Fibroblast of skin of back (primary cell): Measurements from ENCODE around the gene PAQR6.
"Not testable (repeated sequence)": the region's sequence is repeated elsewhere in the genome, so short reads cannot be mapped to it uniquely, and the experiment has no call there.

Experiments
- DNase-seq: peaks from one replicate; pipeline ENCODE4 v3.0.0-alpha.2; 2013

Gene PAQR6

DNA sequence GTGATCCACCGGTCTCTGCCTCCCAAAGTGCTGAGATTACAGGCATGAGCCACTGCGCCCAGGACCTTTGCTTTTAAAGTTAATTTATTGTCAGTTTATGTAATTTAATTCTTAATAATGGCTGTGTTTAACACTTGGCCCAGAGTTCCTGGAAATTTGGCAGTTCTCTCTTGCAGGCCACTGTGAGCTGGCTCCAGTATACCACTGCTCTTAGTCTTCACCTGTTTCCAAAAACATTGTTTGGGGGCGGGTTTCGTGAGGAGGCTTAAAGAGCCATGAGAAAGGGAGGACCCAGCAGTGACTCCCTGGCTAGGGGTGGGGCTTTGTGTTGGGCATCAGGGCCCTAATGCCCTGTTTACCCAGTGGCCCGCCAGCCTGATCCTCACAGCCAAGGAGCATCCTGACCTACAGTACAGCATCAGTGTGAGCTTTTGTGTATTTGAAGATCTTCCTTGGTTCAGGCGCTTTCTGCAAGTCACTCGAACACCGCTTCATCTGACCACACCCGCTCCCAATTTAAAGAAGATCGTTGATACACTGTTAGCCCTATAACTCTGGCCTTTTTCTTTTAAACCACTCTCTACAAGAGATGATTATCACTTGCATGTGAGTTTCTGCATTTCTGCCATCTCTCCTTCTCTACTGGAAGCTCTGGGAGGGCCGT lies 17.9 kb downstream of the PAQR6 start:
- DNase-seq = no peak

DNA sequence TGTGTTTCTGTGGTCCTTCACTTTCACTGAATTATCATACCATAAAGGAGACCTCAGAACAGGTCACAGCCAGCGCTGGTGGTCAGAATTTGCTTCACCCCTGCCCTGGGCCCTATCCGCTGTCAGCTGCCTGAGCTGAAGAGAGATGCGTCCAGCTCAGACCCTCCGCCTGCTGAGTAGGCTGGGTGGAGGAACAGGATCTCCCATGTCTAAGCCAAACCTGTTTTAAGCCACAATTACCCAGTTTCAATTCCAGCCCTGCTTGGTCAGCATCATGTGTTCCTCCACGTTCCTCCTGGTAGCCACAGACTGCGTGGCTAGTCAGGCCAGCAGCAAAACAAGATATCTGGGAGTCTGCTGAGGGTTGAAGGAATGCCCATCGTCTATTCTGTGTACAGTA lies 19.4 kb downstream of the PAQR6 start:
- DNase-seq = no peak

DNA sequence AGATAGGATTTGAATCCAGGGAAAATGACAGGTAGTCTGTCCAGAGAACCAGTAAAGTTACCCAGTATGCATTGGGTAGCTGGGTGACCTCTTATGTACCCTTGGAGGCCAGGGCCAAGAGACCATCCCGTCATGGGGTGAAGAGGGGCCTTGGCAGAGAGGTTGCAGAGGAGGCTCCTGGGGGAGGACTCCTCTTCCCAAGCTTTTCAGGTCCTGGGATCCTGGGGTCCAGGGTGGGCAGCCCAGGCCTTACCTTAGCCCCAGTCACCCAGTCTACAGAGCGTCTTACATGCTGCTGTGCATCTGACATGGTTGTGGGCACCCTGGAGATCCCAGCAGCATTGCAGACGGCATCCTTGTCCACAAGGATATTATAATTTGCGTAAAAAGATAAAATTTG lies 21.1 kb downstream of the PAQR6 start:
- no peak for DNase-seq

DNA sequence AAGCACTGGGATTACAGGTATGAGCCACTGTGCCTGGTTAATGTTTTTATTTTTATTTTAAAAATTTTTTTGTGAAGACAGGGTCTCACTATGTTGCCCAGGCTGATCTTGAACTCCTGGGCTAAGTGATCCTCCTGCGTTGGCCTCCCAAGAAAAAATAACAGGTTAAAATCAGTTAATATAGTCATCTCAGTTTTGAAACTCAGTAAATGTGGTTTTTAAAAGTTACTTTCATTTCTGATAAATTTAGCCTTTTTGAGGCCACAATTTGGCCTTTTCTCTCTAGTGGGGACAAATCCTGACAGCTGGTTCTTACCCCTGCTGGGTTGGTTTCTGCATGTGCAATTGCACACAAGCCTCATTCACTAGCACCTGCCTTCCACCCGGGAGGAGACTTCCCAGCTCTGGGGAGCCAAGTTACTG lies 21.7 kb downstream of the PAQR6 start:
- no peak for DNase-seq

DNA sequence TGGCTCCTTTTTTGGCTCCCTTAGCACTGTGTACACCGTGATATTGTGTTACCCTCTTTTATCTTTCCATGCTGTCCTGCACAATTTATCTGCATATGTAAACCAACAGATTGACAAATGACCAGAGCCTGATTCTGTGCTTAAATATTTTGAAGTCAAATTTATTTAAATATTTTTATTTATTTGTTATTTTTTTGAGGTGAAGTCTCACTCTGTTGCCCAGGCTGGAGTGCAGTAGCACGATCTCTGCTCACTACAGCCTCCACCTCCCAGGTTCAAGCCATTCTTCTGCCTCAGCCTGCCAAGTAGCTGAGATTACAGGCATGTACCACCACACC lies 22.2 kb downstream of the PAQR6 start:
- no peak for DNase-seq

DNA sequence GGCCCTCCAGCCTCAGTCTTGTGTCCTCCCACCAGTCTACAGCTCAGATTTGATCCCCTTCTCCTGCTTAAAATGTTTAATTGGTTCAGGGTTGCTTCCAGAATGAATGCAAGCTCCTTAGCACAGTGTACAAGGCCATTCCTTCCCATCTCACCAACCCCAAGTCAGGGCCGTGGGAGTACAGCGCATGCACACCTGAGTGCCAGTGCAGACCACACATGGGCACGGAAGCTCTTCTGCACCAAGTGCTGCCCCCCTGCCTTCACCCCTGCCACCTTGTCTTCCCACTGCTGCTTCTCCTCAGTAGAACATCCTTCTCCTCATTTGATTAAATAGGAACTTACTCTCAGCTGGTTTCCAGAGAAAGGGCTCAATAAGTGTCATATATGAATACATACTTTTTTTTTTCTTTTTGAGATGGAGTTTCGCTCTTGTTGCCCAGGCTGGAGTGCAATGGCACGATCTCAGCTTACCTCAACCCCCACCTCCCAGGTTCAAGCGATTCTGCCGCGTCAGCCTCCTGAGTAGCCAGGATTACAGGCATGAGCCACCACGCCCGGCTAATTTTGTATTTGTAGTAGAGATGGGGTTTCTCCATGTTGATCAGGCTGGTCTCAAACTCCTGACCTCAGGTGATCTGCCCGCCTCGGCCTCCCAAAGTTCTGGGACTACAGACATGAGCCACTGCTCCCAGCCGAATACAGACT lies 25.7 kb downstream of the PAQR6 start:
- DNase-seq = no peak

DNA sequence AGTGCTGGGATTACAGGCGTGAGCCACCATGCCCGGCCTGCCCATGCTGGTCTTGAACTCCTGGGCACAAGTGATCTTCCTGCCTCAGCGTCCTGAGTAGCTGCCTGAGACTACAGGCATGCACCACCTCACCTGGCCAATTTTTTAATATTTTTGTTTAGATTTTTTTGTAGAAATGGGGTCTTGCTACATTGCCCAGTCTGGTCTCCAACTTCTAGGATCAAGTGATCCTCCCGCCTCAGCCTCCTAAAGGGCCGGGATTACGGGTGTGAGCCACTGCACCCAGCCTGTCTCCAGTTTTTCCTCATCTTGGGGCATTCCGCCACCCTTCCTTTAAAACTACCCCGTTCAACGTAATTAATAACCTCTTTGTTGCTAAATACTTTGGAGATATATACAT lies 27.6 kb downstream of the PAQR6 start:
- no peak for DNase-seq

DNA sequence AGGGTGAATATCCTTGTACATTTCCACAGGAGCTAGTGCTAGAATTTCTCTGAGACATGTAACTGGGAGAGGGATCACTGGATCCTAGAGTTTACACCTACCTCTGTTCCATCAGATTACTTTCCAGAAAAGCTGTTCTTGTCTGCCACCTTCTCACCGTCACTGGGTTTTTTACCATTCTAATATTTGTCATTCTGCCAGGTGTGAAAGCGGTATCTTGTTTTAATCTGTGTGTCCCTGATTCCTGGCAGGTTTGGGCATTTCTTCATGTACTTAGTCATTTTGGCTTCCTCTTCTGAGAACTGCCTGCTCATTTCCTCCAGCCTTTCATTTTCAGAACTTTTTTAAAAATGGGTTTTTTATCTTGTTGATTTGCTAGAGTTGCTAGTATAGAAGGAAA lies 30.0 kb downstream of the PAQR6 start:
- DNase-seq = no peak

DNA sequence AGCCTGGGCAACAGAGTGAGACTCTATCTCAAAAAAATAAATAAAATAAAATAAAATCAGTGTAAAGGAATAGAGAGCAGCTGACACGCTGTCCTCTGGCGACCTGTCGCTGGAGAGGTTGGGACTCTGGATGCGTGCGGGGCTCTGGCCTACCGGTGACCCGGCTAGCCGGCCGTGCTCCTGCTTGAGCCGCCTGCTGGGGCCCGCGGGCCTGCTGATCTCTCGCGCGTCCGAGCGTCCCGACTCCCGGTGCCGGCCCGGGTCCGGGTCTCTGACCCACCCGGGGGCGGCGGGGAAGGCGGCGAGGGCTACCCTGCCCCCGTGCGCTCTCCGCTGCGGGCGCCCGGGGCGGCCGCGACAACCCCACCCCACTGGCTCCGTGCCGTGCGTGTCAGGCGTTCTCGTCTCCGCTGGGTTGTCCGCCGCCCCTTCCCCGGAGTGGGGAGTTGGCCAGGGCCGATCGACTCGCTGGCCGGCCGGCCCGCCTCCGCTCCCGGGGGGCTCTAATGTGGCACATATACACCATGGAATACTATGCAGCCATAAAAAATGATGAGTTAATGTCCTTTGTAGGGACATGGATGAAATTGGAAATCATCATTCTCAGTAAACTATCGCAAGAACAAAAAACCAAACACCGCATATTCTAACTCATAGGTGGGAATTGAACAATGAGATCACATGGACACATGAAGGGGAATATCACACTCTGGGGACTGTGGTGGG lies 31.3 kb downstream of the PAQR6 start:
- not testable (repeated sequence) for DNase-seq

DNA sequence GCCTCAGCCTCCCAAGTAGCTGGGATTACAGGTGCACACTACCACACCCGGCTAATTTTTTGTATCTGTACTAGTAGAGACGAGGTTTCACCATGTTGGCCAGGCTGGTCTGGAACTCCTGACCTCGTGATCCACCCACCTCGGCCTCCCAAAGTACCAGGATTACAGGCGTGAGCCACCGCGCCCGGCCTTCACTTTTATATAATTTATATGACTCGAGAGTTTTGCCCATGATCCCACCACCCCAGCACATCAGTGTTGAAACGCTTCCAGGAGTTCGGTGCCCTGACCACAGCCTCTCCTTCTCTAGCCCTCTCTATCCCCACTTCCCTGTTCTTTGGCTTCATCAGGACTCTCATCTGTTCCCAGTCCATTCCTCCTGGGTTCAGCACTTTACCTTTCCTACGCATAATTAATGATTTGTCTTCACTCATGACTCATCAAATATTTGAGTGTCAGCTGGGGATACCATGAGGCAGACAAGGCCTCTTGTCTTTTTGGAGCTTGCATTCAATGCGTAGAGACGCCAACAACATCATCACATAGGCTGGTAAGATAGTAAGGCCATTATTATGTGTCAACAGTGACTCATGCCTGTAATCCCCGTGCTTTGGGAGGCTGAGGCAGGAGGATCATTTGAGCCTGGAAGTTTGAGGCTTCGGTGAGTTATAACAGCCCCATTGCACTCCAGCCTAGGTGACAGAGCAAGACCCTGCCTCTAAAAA lies 33.7 kb downstream of the PAQR6 start:
- DNase-seq = peak; percentile 59

DNA sequence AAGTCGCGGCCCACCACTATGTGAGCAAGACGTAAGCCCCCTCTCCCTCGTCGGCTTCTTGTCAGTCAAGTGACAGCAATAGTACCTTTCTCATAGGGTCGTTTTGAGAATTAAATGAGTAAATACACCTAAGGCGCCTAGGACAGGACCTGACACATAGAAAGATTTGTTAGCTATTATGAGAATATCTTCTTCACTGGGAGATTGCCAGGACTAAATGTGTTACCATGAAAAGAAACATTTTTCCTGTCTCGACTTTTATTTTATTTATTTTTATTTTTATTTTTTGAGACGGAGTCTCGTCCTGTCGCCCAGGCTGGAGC lies 34.3 kb downstream of the PAQR6 start:
- DNase-seq = no peak

DNA sequence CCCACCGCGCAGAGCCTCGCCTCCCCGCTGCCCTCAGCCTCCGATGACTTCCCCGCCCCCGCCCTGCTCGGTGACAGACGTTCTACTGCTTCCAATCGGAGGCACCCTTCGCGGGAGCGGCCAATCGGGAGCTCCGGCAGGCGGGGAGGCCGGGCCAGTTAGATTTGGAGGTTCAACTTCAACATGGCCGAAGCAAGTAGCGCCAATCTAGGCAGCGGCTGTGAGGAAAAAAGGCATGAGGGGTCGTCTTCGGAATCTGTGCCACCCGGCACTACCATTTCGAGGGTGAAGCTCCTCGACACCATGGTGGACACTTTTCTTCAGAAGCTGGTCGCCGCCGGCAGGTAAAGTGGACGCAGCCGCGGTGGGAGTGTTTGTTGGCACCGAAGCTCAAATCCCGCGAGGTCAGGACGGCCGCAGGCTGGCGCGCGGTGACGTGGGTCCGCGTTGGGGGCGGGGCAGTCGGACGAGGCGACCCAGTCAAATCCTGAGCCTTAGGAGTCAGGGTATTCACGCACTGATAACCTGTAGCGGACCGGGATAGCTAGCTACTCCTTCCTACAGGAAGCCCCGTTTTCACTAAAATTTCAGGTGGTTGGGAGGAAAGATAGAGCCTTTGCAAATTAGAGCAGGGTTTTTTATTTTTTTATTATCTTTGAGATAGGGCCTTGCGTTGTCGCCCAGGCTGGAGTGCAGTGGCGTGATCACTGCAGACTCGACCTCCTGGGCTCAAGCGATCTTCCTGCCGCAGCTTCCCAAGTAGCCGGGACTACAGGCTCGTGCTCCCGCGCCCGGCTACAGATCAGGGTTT lies 34.8 kb downstream of the PAQR6 start, which contains the start of gene PMF1:
Gene PMF1 (plus strand): TSS at position 175 of the 811 bp plus-strand sequence. CDS start 9 bp downstream, at position 184.
- peak; percentile 97 for DNase-seq

DNA sequence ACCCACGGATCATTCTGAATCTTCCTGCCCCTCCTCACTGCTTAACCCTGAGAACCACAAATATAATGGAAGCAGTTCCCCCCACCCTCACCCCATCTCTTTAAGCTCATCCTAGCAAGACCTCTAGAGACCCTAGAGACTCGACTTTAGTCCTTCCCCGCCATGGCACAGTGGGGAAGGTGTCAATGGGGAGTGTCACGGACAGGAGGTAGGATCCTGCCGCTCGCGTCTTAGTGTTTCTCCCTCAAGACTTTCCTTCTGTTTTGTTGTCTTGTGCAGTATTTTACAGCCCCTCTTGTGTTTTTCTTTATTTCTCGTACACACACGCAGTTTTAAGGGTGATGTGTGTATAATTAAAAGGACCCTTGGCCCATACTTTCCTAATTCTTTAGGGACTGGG lies 35.7 kb downstream of the PAQR6 start:
- DNase-seq = no peak

DNA sequence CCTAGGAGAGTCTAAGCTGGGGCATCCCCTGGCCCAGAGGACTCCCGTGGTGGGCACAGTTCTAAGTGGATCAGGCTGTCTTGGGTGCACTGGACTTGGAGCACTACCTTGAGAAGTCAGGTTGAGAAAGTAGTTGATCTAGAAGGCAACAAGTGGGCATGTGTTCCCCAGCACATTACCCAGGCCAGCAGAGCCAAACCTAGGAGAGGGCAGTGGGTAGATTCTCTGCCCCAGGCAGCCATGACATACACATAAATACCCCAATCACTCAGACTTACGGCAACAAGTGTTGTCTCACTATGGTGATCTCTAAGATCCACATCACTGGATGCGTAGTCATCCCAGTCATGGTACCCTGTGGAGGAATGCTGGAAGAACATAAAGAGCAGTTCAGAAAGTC lies 36.6 kb downstream of the PAQR6 start:
- DNase-seq = no peak

DNA sequence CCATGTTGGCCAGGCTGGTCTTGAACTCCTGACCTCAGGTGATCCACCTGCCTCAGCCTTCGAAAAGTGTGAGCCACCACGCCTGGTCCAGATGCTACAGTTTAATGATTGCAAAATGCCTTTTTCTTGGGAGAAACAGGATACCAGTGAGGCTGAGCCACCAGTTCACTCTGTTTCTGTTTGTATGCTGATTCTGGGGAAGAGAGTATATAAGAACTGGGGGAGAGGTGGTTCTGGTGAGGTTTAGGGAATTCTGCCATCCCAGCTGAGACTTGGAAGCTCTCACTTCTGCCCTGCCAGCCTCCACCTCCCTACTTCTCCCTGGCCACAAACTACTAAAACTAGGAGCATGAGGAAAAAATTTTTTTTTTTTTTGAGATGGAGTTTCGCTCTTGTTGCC lies 43.2 kb downstream of the PAQR6 start:
- DNase-seq = no peak

DNA sequence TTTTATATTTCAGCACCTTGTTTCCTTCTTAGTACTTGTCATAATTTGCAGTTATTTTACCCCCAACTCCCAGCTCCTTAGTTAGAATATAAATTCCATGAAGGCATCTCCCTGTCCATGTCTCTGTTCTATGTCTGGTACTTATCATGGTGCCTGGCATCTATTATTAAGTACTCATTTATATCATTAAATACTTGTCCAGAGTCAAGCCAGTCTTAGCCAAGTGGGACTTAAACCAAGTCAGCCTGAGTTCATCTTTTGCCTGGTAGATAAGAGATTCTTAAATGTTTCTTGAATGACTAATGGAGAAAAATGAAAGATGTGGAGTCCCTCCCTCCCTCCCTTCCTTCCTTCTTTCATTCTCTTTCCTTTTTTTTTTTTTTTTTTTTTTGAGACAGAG lies 44.5 kb downstream of the PAQR6 start:
- DNase-seq = peak; percentile 69

DNA sequence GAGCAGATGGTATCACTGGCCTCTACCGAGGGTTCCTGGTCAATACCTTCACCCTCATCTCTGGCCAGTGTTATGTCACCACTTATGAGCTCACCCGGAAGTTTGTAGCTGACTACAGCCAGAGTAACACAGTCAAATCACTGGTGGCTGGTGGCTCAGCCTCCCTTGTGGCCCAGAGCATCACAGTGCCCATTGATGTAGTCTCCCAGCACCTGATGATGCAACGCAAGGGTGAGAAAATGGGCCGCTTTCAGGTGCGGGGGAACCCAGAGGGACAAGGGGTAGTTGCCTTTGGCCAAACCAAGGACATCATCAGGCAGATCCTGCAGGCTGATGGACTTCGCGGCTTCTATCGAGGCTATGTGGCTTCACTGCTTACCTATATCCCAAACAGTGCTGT lies 47.8 kb downstream of the PAQR6 start:
- DNase-seq = no peak

DNA sequence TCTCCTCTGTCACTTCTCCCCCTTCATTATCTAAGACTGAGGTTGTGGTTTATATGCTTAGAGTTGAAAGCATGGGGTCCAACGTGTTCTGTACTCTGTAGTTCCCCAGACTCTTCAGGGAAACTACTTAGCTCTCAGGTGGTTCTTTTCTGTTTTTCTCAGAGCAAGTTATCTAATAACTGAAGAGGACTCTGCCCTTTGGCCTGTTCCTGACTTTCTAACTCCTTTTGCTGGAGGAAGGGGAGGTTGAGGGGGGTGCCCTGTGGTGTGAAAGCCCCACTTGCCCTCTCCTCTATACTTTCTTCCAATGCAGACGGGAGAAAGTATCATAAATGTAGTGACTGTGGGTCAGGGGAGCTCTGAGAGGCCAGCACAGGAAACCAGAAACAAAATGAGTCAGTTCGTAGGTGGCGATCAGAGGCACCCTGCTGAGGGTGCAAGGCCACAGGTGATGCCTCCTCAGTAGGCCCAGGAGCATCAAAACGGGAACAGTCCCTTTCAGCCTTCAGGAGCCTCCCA lies 49.0 kb downstream of the PAQR6 start:
- DNase-seq = no peak

DNA sequence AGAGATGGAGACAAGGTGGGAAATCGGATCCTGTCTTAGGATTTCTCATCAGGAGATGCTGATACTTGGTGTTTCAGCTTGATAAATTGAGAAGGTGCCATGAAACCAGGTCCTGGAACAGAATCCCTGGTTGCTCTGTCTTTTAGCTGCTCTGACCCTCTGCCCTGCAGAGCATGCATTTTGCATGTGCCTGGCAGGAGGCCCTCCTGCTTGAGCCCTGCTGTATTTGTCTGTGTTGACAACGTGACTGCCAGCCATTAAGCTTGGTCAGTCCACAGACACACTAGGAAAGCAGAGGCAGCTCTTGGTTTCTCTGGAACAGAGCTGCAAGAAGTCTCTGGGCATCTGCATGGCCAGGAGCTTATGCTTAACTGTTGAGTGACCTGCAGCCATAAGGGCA lies 51.4 kb downstream of the PAQR6 start:
- no peak for DNase-seq

DNA sequence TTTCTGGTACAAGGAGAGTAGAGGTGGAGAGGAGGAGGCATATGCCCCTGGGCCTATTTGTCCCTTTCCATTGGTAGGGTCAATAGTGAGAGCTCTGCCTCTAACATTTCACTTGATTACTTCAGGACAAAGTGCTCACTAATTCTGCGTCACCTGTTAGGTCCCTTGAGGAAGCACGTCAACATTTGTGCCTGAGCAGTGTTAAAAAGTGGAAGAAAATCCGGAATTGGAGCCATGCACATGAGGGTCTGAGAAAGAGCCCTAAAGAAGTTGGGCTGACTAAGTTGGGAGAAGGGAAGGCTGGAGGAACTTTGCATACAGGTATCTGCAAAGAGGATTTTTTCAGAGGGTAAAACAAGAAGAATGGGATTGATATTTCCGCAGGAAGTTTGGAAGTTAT lies 52.0 kb downstream of the PAQR6 start:
- no peak for DNase-seq

DNA sequence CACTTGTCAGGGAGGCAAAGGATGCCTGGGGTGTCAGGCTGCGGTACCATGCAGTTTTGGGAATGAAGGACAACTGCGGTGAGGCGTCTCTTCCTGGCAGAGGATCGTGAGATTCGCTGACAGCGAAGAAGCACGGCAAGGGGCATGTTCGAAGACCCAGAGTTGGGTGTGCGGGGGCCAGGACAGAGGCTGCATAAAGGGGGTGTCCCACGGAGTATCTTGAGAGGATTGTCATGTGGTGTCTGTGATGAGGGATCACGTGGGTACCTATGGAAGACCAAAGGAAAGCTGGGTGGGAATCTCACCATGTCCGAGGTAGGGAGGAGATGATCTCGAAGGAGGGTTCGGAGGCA lies 53.6 kb downstream of the PAQR6 start:
- DNase-seq = no peak
